Measurements from ENCODE around the gene KIAA1755. TPM values are rescaled to one million over a fixed set of nuclear protein-coding genes. Genes with fewer than 3 reads are reported as not detected.

KIAA1755 gene
- total and polyA plus RNA-seq, 2 donors (not counting 1 experiment from before 2014, with no cell fraction given), result not detected

DNA sequence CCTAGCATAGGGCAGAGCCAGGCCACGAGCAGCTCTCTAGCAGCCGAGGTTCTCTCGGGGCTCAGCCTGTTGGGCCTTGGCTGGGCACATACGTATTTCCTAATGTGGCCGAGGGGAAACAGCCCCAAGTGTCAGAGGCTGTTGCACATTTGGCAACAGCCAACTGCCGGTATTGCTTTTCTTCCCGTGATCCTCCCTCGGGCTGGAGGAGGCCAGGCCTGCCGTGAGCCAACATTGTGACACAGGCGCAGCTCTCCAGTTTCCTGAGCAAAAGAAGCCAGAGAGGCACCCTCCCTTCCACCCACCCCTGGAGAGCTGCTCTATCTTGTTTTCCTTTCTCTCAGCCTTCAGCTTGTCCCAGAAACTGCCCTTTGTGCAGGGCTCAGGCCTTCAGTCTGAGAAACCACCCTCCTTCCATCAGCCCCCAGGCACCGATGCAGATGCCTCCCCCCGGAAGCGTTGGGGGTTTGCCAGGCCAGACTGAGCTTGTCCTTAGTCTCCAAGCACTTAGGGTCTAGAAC is 38.3 kb upstream of the KIAA1755 start:
- Histone ChIP-seq H4K20me1 (ENCODE audit: control insufficient read depth, insufficient read depth, low read length, poor library complexity, severe bottlenecking) (no peaks in the 10 kb centered on the region), H3K4me3 (ENCODE audit: control extremely low read depth in 1 of 5, extremely low read depth in 1 of 5, insufficient read depth in 1 of 5, low read depth in 2 of 5, low read length in 4 of 5) (no peak overlapping the region), H3K27me3 (replicated peaks in 1 of 4; ENCODE audit: control extremely low read depth in 1 of 4, control insufficient read depth in 3 of 4, insufficient read depth in 4 of 4, low read length in 3 of 4) (peaks cover 0 to 22% (median 7%) of the 10 kb centered on the region in 4 experiments), H3K36me3 (replicated peaks in 1 of 2; ENCODE audit: control extremely low read depth in 1 of 2, control insufficient read depth in 1 of 2, extremely low read depth in 1 of 2, insufficient read depth in 2 of 2, low read length in 1 of 2) (no peaks in the 10 kb centered on the region), H2AFZ (ENCODE audit: insufficient read depth, low read depth, low read length, poor library complexity, severe bottlenecking) (no peak overlapping the region), H3K4me1 (ENCODE audit: control insufficient read depth in 2 of 2, insufficient read depth in 2 of 2, low read length in 2 of 2) (peaks cover 0 to under 1% of the 10 kb centered on the region in 2 donors), H3K4me2 (replicated peaks; ENCODE audit: low read depth, low read length, poor library complexity, severe bottlenecking) (no peak overlapping the region), H3K9me3 (ENCODE audit: control extremely low read depth in 1 of 3, control insufficient read depth in 2 of 3, insufficient read depth in 1 of 3, low read length in 2 of 3) (no peaks in the 10 kb centered on the region), H3K79me2 (ENCODE audit: control insufficient read depth, insufficient read depth, low read length) (no peaks in the 10 kb centered on the region), H3K9ac (ENCODE audit: low read length) (no peak overlapping the region), H3K27ac (ENCODE audit: low read length in 2 of 2) (no peak overlapping the region)
- intact Hi-C loops (cut with micrococcal nuclease), result no loop called here
- no peak for TF ChIP-seq EZH2 (IDR thresholded peaks at IDR 0.05; ENCODE audit: borderline replicate concordance, insufficient read depth, low read depth, low read length, poor library complexity, severe bottlenecking)
- no peak for TF ChIP-seq CTCF (IDR thresholded peaks at IDR 0.05)
- Mint-ChIP-seq H3K4me3 (no peak overlapping the region), H3K27ac (no peak overlapping the region), H3K27me3 (peaks cover 32% of the 10 kb centered on the region), H3K9me3 (ENCODE audit: insufficient read depth) (no peaks in the 10 kb centered on the region), H3K4me1 (peaks cover 8% of the 10 kb centered on the region)
- no peak for DNase-seq
- ChIA-PET CTCF (interaction anchor here (1.2 kb wide), 1 partner anchor 23 kb away, joined by 3 read pairs; no protein-coding TSS in a partner anchor), POLR2A (no interaction called here)
- no peak for ATAC-seq (ENCODE audit: low read depth)
- WGBS (ENCODE audit: insufficient coverage), result 48% methylated on average over 11 of the region's 13 CpGs

DNA sequence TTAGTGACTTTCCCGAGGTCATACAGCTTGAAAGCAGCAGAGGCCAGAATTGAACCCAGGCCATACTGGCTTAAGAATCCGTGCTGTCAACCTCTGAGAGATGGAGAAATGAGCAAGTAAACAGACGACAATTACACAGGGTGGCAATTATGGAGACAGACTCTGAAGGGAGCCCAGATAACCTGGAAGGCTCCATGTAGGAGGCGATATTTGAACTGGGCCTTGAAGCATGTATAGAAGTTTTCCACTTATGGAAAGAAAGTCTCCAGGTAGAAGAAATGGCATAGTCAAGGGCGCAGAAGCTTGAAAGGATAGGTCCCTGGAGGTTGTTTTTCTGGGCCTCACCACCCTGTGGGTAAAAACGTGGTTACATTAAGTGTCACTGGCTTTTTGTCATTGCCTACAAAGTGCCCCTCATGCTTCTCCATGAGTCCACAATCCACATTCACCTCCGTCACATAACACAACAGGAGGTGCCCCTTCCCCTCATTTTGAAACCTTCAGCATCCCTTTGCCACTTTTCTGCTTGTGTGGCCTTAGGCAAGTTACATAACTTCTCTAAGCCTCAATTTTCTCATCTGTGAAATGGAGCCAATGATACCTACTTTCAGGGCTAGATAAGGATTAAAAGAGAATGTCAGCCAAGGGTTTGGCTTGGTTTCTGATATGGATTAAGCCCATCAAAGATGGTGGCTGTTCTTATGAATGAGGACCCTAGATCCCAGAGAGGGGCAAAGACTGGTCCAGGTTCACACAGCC is 37.6 kb upstream of the KIAA1755 start:
- no peaks in the 10 kb centered on the region for H3K36me3 ChIP-seq (replicated peaks in 1 of 2; ENCODE audit: control extremely low read depth in 1 of 2, control insufficient read depth in 1 of 2, extremely low read depth in 1 of 2, insufficient read depth in 2 of 2, low read length in 1 of 2)
- no peak overlapping the region for H3K27ac ChIP-seq (ENCODE audit: low read length in 2 of 2)
- DNase-seq, result no peak
- Mint-ChIP-seq H3K27ac (no peak overlapping the region), H3K4me3 (no peak overlapping the region), H3K9me3 (ENCODE audit: insufficient read depth) (no peaks in the 10 kb centered on the region), H3K27me3 (peaks cover 28% of the 10 kb centered on the region), H3K4me1 (peaks cover 2% of the 10 kb centered on the region)
- H3K9me3 ChIP-seq (ENCODE audit: control extremely low read depth in 1 of 3, control insufficient read depth in 2 of 3, insufficient read depth in 1 of 3, low read length in 2 of 3), result no peaks in the 10 kb centered on the region
- ChIA-PET POLR2A (no interaction called here), CTCF (no interaction called here)
- H3K4me1 ChIP-seq (ENCODE audit: control insufficient read depth in 2 of 2, insufficient read depth in 2 of 2, low read length in 2 of 2), result no peaks in the 10 kb centered on the region
- no peak for ATAC-seq (ENCODE audit: low read depth)
- peaks cover 0 to 22% (median 3%) of the 10 kb centered on the region in 4 experiments for H3K27me3 ChIP-seq (replicated peaks in 1 of 4; ENCODE audit: control extremely low read depth in 1 of 4, control insufficient read depth in 3 of 4, insufficient read depth in 4 of 4, low read length in 3 of 4)
- WGBS (ENCODE audit: insufficient coverage), result 81% methylated on average over 6 of the region's 7 CpGs
- H4K20me1 ChIP-seq (ENCODE audit: control insufficient read depth, insufficient read depth, low read length, poor library complexity, severe bottlenecking), result no peaks in the 10 kb centered on the region
- H3K4me3 ChIP-seq (ENCODE audit: control extremely low read depth in 1 of 5, extremely low read depth in 1 of 5, insufficient read depth in 1 of 5, low read depth in 2 of 5, low read length in 4 of 5), result no peak overlapping the region
- H2AFZ ChIP-seq (ENCODE audit: insufficient read depth, low read depth, low read length, poor library complexity, severe bottlenecking), result no peak overlapping the region
- H3K79me2 ChIP-seq (ENCODE audit: control insufficient read depth, insufficient read depth, low read length), result no peaks in the 10 kb centered on the region
- no peak overlapping the region for H3K4me2 ChIP-seq (replicated peaks; ENCODE audit: low read depth, low read length, poor library complexity, severe bottlenecking)
- no peak overlapping the region for H3K9ac ChIP-seq (ENCODE audit: low read length)
- TF ChIP-seq EZH2 (IDR thresholded peaks at IDR 0.05; ENCODE audit: borderline replicate concordance, insufficient read depth, low read depth, low read length, poor library complexity, severe bottlenecking) (no peak), CTCF (IDR thresholded peaks at IDR 0.05) (no peak)
- intact Hi-C loops (cut with micrococcal nuclease), result no loop called here
